WERI-Rb-1 (cell line): ENCODE data around the gene ABO.

ENCODE experiments used
- DNase-seq: peaks from one replicate; pipeline ENCODE4 v3.0.0-alpha.2; 2020
- H3K27ac ChIP-seq: fragments of 250-450 bp; sonication (Bioruptor Pico); 2 replicates; pipeline ENCODE4 v1.5.1; 2020; ENCODE audit warnings: mild to moderate bottlenecking, moderate library complexity
- H3K27me3 ChIP-seq: fragments of 250-450 bp; sonication (Bioruptor Pico); 2 replicates; pipeline ENCODE4 v1.5.1; 2021; ENCODE audit warnings: mild to moderate bottlenecking, low read depth, moderate library complexity; ENCODE audit not compliant: insufficient read depth, severe bottlenecking
- H3K36me3 ChIP-seq: fragments of 250-450 bp; sonication (Bioruptor Pico); 2 replicates; pipeline ENCODE4 v1.5.1; 2020; ENCODE audit warnings: mild to moderate bottlenecking, moderate library complexity
- H3K4me3 ChIP-seq: 2 replicates; pipeline ENCODE4 v1.5.1; 2011; ENCODE audit warnings: low read depth, mild to moderate bottlenecking, control low read depth, low read length
- H3K9me3 ChIP-seq: fragments of 250-450 bp; sonication (Bioruptor Pico); 2 replicates; pipeline ENCODE4 v1.5.1; 2021; ENCODE audit warnings: mild to moderate bottlenecking, moderate library complexity; ENCODE audit not compliant: severe bottlenecking
- CTCF ChIP-seq: IDR thresholded peaks from 2 replicates; pipeline ENCODE4 v1.5.1; 2011; ENCODE audit warnings: low read depth, mild to moderate bottlenecking, control low read depth, inconsistent platforms, low read length

ABO gene

DNA sequence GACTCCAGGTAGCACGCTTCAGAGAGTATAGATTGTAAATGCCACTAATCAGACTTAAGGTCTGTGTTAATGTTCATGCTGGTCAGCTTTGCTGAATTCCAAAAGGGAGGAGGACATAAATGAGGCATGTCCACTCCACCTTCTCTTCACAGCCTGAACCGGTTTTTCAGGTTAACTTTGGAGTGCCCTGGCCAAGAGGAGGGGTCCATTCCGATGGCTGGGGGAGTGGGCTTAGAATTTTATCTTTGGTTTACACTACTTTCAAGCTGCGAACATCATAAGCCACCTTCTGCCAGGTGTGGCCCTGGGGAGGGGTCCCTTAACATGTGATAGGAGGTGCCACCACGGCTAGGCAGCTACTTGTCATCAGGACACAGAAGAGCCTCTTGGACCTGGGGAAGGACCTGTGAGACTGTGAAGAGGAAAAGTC, 24.2 kb downstream of the ABO start:
- no peak for TF ChIP-seq CTCF
- H3K27ac ChIP-seq = no peak overlapping the region
- no peaks in the 10 kb centered on the region for H3K27me3 ChIP-seq
- no peaks in the 10 kb centered on the region for H3K36me3 ChIP-seq
- no peak overlapping the region for H3K4me3 ChIP-seq
- no peak for DNase-seq
- H3K9me3 ChIP-seq = peaks cover 3% of the 10 kb centered on the region

GRCh38 chr9:133249337-133249736, 25.7 kb downstream of the ABO start:
- Histone ChIP-seq H3K9me3 (peaks cover 3% of the 10 kb centered on the region), H3K4me3 (no peak overlapping the region), H3K27me3 (no peaks in the 10 kb centered on the region), H3K36me3 (no peaks in the 10 kb centered on the region), H3K27ac (no peak overlapping the region)
- no peak for TF ChIP-seq CTCF
- DNase-seq = no peak

DNA sequence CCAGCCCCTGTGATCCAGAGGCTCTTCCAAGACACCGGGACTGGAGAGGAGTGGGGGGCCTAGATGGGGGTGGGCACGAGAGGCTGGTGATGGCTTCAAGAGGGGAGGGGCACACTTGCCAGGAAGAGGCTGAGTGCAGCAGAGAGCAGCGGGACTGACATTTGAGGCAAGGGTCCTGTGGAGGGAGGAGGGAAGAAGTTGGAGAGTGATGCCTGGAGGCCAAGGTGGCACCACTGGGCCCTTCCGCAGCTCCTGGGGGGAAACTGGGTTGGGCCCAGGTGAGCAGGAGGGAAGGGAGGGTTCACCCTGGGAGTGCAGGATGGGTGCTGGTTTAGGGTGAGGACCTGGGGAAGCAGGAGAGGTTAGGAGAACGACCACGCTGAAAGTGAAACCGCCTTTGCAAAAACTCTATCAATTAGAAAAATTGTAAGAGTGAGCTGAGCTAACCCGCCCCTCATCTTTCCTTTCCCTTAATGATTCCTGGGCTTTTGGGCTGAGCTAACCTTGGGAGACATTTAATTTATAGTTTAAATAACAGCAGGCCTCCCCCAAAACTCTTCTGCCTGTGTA, 26.2 kb downstream of the ABO start:
- no peaks in the 10 kb centered on the region for H3K9me3 ChIP-seq
- no peak overlapping the region for H3K4me3 ChIP-seq
- TF ChIP-seq CTCF = no peak
- no peaks in the 10 kb centered on the region for H3K36me3 ChIP-seq
- no peak for DNase-seq
- H3K27ac ChIP-seq = no peak overlapping the region
- no peaks in the 10 kb centered on the region for H3K27me3 ChIP-seq

DNA sequence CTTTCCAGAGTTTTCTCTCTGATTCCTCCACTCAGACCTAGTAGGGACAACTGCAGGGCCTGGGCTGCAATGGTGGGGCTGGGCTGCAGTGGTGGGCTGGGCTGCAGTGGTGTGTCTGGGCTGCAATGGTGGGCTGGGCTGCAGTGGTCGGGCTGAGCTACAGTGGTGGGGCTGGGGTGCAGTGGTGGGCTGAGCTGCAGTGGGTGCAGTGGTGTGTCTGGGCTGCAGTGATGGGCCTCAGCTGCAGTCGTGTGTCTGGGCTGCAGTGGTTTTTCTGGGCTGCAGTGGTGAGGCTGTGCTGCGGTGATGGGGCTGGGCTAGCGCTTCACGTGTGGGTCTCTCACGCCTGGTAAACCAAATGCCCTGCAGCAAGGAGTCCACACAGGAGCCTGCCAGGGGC, 27.4 kb downstream of the ABO start:
- no peak for DNase-seq
- H3K36me3 ChIP-seq = no peaks in the 10 kb centered on the region
- H3K4me3 ChIP-seq = no peak overlapping the region
- no peak overlapping the region for H3K27ac ChIP-seq
- no peaks in the 10 kb centered on the region for H3K9me3 ChIP-seq
- no peaks in the 10 kb centered on the region for H3K27me3 ChIP-seq
- no peak for TF ChIP-seq CTCF

GRCh38 chr9:133246991-133247390, 28.0 kb downstream of the ABO start:
- no peak for DNase-seq
- no peak for TF ChIP-seq CTCF
- no peaks in the 10 kb centered on the region for H3K27me3 ChIP-seq
- H3K36me3 ChIP-seq = no peaks in the 10 kb centered on the region
- no peak overlapping the region for H3K4me3 ChIP-seq
- H3K9me3 ChIP-seq = no peaks in the 10 kb centered on the region
- H3K27ac ChIP-seq = no peak overlapping the region

- Histone ChIP-seq H3K27me3 (no peaks in the 10 kb centered on the region), H3K9me3 (no peaks in the 10 kb centered on the region), H3K36me3 (no peaks in the 10 kb centered on the region), H3K4me3 (no peak overlapping the region), H3K27ac (no peak overlapping the region)
- DNase-seq = no peak
- TF ChIP-seq CTCF = no peak
These were observed 28.4 kb downstream of the ABO start for GRCh38 chr9:133246562-133246961.
